HepG2 (cell line): Measurements from ENCODE around the gene REM2. TPM values are rescaled to one million over a fixed set of nuclear protein-coding genes. Genes with fewer than 3 reads are reported as not detected.

ENCODE experiments used
- ATAC-seq: fragments of 200-7000 bp; cut with Tn5 transposase; 3 replicates; pipeline ENCODE4 v1.9.1; 2020; ENCODE audit warnings: mild to moderate bottlenecking, moderate library complexity
- BruUV-seq: library from RNA; stranded (reverse); fragments of 400-500 nt; replicated peaks from 2 replicates; lab custom pipeline; 2021; lab: Mats Ljungman, UMichigan
- CTCF ChIA-PET: fragments of 300-600 bp; formaldehyde crosslinking; extraction: SDS; loops from one replicate; lab custom pipeline; 2021; ENCODE audit warnings: low total read pairs, inconsistent platforms, low intra/inter-chr PET ratio; lab: Yijun Ruan, JAX
- POLR2A ChIA-PET: fragments of 350-600 bp; sonication (Branson Sonifier 250); formaldehyde crosslinking; loops from one replicate; lab custom pipeline; 2020; ENCODE audit warnings: antibody characterized with exemption, inconsistent platforms; lab: Yijun Ruan, JAX
- DNase-seq: peaks from one replicate; pipeline ENCODE4 v3.0.0-alpha.2; 2015; ENCODE audit warnings: low spot score
- FAIRE-seq: peaks from 3 replicates; lab custom pipeline; 2011; peaks lifted over from hg19 to GRCh38; lab: Jason Lieb, UNC
- H2AFZ ChIP-seq: one replicate; pipeline ENCODE4 v1.6.1; 2011; ENCODE audit warnings: low read length, inconsistent platforms
- H3K27ac ChIP-seq: fragments of 300-600 bp; 3 replicates; pipeline ENCODE4 v1.8.0; 2011; ENCODE audit warnings: mixed run types, mild to moderate bottlenecking, mixed read lengths, low read length, inconsistent platforms; ENCODE audit not compliant: insufficient read depth; ENCODE audit errors: extremely low read length
- H3K27me3 ChIP-seq, 2 experiments: fragments of 200-600 bp in 1 of 2; 2 replicates in 1 of 2; 3 replicates in 1 of 2; pipeline versions ENCODE4 v1.6.0 to v1.8.0; 2011; ENCODE audit warnings: low read length in 2 of 2, mild to moderate bottlenecking in 2 of 2, moderate library complexity in 2 of 2, inconsistent platforms in 1 of 2; ENCODE audit not compliant: insufficient read depth in 2 of 2, control insufficient read depth in 1 of 2
- H3K36me3 ChIP-seq, 2 experiments: fragments of 200-600 bp in 1 of 2; replicated peaks in 1 of 2; 2 replicates in 1 of 2; 3 replicates in 1 of 2; pipeline versions ENCODE4 v1.5.1 to v1.8.0; 2011; ENCODE audit warnings: low read length in 2 of 2, inconsistent platforms in 1 of 2; ENCODE audit not compliant: insufficient read depth in 2 of 2, control insufficient read depth in 1 of 2
- H3K4me1 ChIP-seq: 2 replicates; pipeline ENCODE4 v1.5.1; 2012; ENCODE audit warnings: low read length, inconsistent platforms; ENCODE audit not compliant: insufficient read depth
- H3K4me2 ChIP-seq: 2 replicates; pipeline ENCODE4 v1.6.0; 2011; ENCODE audit warnings: low read depth, low read length, inconsistent platforms
- H3K4me3 ChIP-seq, 3 experiments: fragments of 200-600 bp in 1 of 3; sonication (generic), shearing (Covaris generic) in 1 of 3; replicated peaks in 1 of 3; 2 replicates each; pipeline ENCODE4 v1.5.1; 2011 to 2016; ENCODE audit warnings: low read length in 3 of 3, inconsistent platforms in 2 of 3, low read depth in 2 of 3, mild to moderate bottlenecking in 2 of 3, control low read depth in 1 of 3, mixed read lengths in 1 of 3; ENCODE audit not compliant: insufficient read depth in 1 of 3
- H3K79me2 ChIP-seq: one replicate; pipeline ENCODE4 v1.6.1; 2011; ENCODE audit warnings: low read length, inconsistent platforms; ENCODE audit not compliant: insufficient read depth
- H3K9ac ChIP-seq: 2 replicates; pipeline ENCODE4 v1.6.0; 2011; ENCODE audit warnings: mild to moderate bottlenecking, low read depth, low read length, inconsistent platforms; ENCODE audit not compliant: insufficient read depth
- H3K9me3 ChIP-seq: 2 replicates; pipeline ENCODE4 v1.5.1; 2012; ENCODE audit warnings: mild to moderate bottlenecking, low read length
- H4K20me1 ChIP-seq: 2 replicates; pipeline ENCODE4 v1.6.0; 2011; ENCODE audit warnings: inconsistent platforms, mild to moderate bottlenecking, low read length, moderate library complexity; ENCODE audit not compliant: insufficient read depth
- CBX2 ChIP-seq, 2 experiments: fragments of 200-600 bp in 1 of 2; sonication (generic); formaldehyde crosslinking in 1 of 2; IDR thresholded peaks; 2 replicates each; pipeline versions ENCODE4 v1.7.0 to v1.8.1; 2018 to 2022; ENCODE audit warnings: low read depth in 2 of 2, low read length in 1 of 2, mild to moderate bottlenecking in 1 of 2, missing genetic modification reagents in 1 of 2
- ELF3 ChIP-seq: IDR thresholded peaks from 2 replicates; pipeline ENCODE4 v1.6.1; 2016; ENCODE audit warnings: missing genetic modification reagents, missing compliant biosample characterization
- ESRRA ChIP-seq: sonication (generic); formaldehyde crosslinking; IDR thresholded peaks from 2 replicates; pipeline ENCODE4 v1.5.1; 2020; ENCODE audit warnings: mild to moderate bottlenecking, low read depth, missing genetic modification reagents
- GFI1 ChIP-seq: sonication (generic); formaldehyde crosslinking; IDR thresholded peaks from 2 replicates; pipeline ENCODE4 v1.5.0; 2020; ENCODE audit warnings: missing genetic modification reagents, mild to moderate bottlenecking, borderline replicate concordance
- MXI1 ChIP-seq: IDR thresholded peaks from 3 replicates; pipeline ENCODE4 v1.6.1; 2012; ENCODE audit warnings: low read depth, low read length, inconsistent platforms, borderline replicate concordance
- NBN ChIP-seq: fragments of 450-650 bp; conservative IDR thresholded peaks from 2 replicates; pipeline ENCODE4 v1.6.1; 2017
- NONO ChIP-seq, 2 experiments: fragments of 450-650 bp in 1 of 2; sonication (generic) in 1 of 2; formaldehyde crosslinking in 1 of 2; IDR thresholded peaks in 1 of 2; conservative IDR thresholded peaks in 1 of 2; 2 replicates each; pipeline versions ENCODE4 v1.6.1 to v1.8.0; 2017 to 2022; ENCODE audit warnings: mild to moderate bottlenecking in 1 of 2, missing genetic modification reagents in 1 of 2, moderate library complexity in 1 of 2
- PHB2 ChIP-seq: fragments of 450-650 bp; IDR thresholded peaks from 2 replicates; pipeline ENCODE4 v1.6.1; 2018; ENCODE audit not compliant: partially characterized antibody
- PLRG1 ChIP-seq: fragments of 450-650 bp; conservative IDR thresholded peaks from 2 replicates; pipeline ENCODE4 v1.6.1; 2016
- SIN3B ChIP-seq: fragments of 150-350 bp; IDR thresholded peaks from 2 replicates; pipeline ENCODE4 v1.6.1; 2014; ENCODE audit warnings: low read length
- ZBTB42 ChIP-seq: sonication (generic); formaldehyde crosslinking; IDR thresholded peaks from 2 replicates; pipeline ENCODE4 v1.5.0; 2020; ENCODE audit warnings: mild to moderate bottlenecking, missing genetic modification reagents
- ZHX1 ChIP-seq: sonication (generic); formaldehyde crosslinking; IDR thresholded peaks from 2 replicates; pipeline ENCODE4 v1.8.1; 2022; ENCODE audit warnings: low read depth, mild to moderate bottlenecking, missing genetic modification reagents
- ZNF501 ChIP-seq: sonication (generic); formaldehyde crosslinking; IDR thresholded peaks from 2 replicates; pipeline ENCODE4 v1.5.1; 2020; ENCODE audit warnings: mild to moderate bottlenecking, moderate library complexity, missing genetic modification reagents
- ZNF589 ChIP-seq: sonication (generic); formaldehyde crosslinking; conservative IDR thresholded peaks from 2 replicates; pipeline ENCODE4 v1.8.0; 2022; ENCODE audit warnings: mild to moderate bottlenecking, moderate library complexity, missing genetic modification reagents
- ZNF790 ChIP-seq: sonication (generic); formaldehyde crosslinking; IDR thresholded peaks from 2 replicates; pipeline ENCODE4 v1.8.0; 2022; ENCODE audit warnings: missing genetic modification reagents, mild to moderate bottlenecking, borderline replicate concordance
- WGBS: methylation state at CpG from one replicate; pipeline ENCODE4 v1.1.6; 2017; ENCODE audit warnings: low lambda C conversion rate; 5-methylcytosine and 5-hydroxymethylcytosine counted together
- in situ Hi-C: cut with HindIII; loops from 2 replicates; pipeline ENCODE4 v1.10.0; 2017; ENCODE audit warnings: low pct_unique_long_range_greater_than_20kb; ENCODE audit not compliant: extremely low pct_ligation_motif_present
- intact Hi-C: fragments of 100-400 bp; cut with micrococcal nuclease; formaldehyde crosslinking; loops from one replicate; pipeline ENCODE4 v1.10.0; 2022; ENCODE audit not compliant: unreplicated experiment
- polyA plus RNA-seq, 8 experiments: library from polyadenylated mRNA; depleted of rRNA in 3 of 8; stranded (reverse) in 7 of 8; unstranded in 1 of 8; fragments of >200 nt; fragmentation: Illumina TruSeq in 4 of 8; extraction: Trizol in 4 of 8; gene quantifications; 2 replicates each; pipeline versions ENCODE4 v1.2.1 to v1.2.3, GENCODE V29; 2011 to 2016; ENCODE audit warnings: low read depth in 4 of 8, missing spikeins in 1 of 8, mixed read lengths in 1 of 8; ENCODE audit not compliant: insufficient read depth in 1 of 8
- total RNA-seq, 5 experiments: library from RNA; depleted of rRNA; stranded (reverse); fragments of >200 nt; fragmentation: Illumina TruSeq; extraction: Trizol; gene quantifications; 2 replicates each; pipeline ENCODE4 v1.2.3, GENCODE V29; 2016; ENCODE audit warnings: low read depth in 1 of 5
- TF ChIP-seq, protein P1 (sequence below): IDR thresholded peaks from 2 replicates; pipeline ENCODE4 v1.6.1; 2016
- TF ChIP-seq, protein P2 (sequence below): sonication (generic); formaldehyde crosslinking; IDR thresholded peaks from 2 replicates; pipeline ENCODE4 v1.5.0; 2020; ENCODE audit warnings: mild to moderate bottlenecking, missing genetic modification reagents, borderline replicate concordance

REM2 gene
- total and polyA plus RNA-seq, 2 of the 13 experiments (the other 11 are each of a cell fraction or from before 2014, with no cell fraction given): 0.20 TPM; not detected in 1

DNA sequence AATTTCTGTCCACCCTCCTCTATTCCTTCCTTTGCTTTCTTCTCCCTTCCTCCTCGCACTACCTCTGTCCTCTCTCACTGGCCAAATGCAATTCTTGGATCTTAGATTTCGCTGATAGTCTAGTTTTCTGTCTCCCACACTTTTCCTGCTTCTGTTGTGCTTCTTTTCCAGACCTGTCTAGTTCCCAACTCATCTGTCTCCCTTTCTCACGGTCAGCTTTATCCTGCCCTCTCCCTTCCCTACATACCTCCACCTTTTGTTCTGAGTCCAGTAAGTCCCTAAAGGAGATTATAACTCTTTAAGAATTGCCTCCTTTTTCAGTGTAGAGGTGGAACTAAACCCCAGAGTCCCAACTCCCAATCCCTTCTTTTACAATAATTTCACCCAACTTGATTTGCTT lies 47.5 kb upstream of the REM2 start:
- intact Hi-C loops: no loop called here
- Histone ChIP-seq H3K36me3 (peaks cover 9 to 17% of the 10 kb centered on the region in 2 experiments), H3K4me2 (no peak overlapping the region), H4K20me1 (no peaks in the 10 kb centered on the region), H3K9ac (no peak overlapping the region), H3K4me3 (no peak overlapping the region), H3K79me2 (peaks cover 10% of the 10 kb centered on the region), H3K27me3 (no peaks in the 10 kb centered on the region; a peak in 1 of 5 replicates), H2AFZ (no peak overlapping the region), H3K4me1 (peaks cover 53% of the 10 kb centered on the region), H3K27ac (no peak overlapping the region), H3K9me3 (no peaks in the 10 kb centered on the region)
- ChIA-PET POLR2A (interaction anchor here (0.5 to 2.3 kb wide), 6 partner anchors 13 to 94 kb away, joined by 3 to 9 read pairs (median 4); partner anchors contain the start of genes OXA1L and PRMT5), CTCF (interaction anchor here (2.4 to 2.6 kb wide), 2 partner anchors 18 to 278 kb away, joined by 10 read pairs; no protein-coding TSS in a partner anchor)
- in situ Hi-C loops: no loop called here
- no TSS peak for BruUV-seq
- ATAC-seq (no peak), DNase-seq (no peak), FAIRE-seq (no peak)
- 92% methylated on average over 3 of the region's 3 CpGs for WGBS
- TF ChIP-seq, protein P1, sequence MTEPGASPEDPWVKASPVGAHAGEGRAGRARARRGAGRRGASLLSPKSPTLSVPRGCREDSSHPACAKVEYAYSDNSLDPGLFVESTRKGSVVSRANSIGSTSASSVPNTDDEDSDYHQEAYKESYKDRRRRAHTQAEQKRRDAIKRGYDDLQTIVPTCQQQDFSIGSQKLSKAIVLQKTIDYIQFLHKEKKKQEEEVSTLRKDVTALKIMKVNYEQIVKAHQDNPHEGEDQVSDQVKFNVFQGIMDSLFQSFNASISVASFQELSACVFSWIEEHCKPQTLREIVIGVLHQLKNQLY (CRISPR knock-in tag): no peak
- TF ChIP-seq ZNF790 (CRISPR knock-in tag) (no peak), ZNF501 (CRISPR knock-in tag) (no peak), GFI1 (CRISPR knock-in tag) (no peak), PLRG1 (0 out of 2 replicates have a peak, but pooled peaks have one; percentile 59), ESRRA (no peak), PHB2 (peak; percentile 84), SIN3B (no peak), ZNF589 (CRISPR knock-in tag) (0 out of 2 replicates have a peak, but pooled peaks have one; percentile 41), ZHX1 (CRISPR knock-in tag) (no peak), NBN (0 out of 2 replicates have a peak, but pooled peaks have one; percentile 77), CBX2 (IDR thresholded peaks at IDR 0.05; ENCODE audit: low read depth, low read length) (no peak), CBX2 (CRISPR knock-in tag; IDR thresholded peaks at IDR 0.05; ENCODE audit: low read depth) (no peak), ZBTB42 (no peak), NONO (IDR thresholded peaks at IDR 0.05) (0 out of 2 replicates have a peak, but pooled peaks have one; percentile 34), NONO (CRISPR knock-in tag; conservative IDR thresholded peaks at IDR 0.05) (no peak), ELF3 (CRISPR knock-in tag) (no peak), MXI1 (no peak)
- TF ChIP-seq, protein P2, sequence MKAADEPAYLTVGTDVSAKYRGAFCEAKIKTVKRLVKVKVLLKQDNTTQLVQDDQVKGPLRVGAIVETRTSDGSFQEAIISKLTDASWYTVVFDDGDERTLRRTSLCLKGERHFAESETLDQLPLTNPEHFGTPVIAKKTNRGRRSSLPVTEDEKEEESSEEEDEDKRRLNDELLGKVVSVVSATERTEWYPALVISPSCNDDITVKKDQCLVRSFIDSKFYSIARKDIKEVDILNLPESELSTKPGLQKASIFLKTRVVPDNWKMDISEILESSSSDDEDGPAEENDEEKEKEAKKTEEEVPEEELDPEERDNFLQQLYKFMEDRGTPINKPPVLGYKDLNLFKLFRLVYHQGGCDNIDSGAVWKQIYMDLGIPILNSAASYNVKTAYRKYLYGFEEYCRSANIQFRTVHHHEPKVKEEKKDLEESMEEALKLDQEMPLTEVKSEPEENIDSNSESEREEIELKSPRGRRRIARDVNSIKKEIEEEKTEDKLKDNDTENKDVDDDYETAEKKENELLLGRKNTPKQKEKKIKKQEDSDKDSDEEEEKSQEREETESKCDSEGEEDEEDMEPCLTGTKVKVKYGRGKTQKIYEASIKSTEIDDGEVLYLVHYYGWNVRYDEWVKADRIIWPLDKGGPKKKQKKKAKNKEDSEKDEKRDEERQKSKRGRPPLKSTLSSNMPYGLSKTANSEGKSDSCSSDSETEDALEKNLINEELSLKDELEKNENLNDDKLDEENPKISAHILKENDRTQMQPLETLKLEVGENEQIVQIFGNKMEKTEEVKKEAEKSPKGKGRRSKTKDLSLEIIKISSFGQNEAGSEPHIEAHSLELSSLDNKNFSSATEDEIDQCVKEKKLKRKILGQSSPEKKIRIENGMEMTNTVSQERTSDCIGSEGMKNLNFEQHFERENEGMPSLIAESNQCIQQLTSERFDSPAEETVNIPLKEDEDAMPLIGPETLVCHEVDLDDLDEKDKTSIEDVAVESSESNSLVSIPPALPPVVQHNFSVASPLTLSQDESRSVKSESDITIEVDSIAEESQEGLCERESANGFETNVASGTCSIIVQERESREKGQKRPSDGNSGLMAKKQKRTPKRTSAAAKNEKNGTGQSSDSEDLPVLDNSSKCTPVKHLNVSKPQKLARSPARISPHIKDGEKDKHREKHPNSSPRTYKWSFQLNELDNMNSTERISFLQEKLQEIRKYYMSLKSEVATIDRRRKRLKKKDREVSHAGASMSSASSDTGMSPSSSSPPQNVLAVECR: no peak
